Panc1 (cell line): ENCODE measurements around the gene CYP2B6. TPM values are rescaled to one million over a fixed set of nuclear protein-coding genes. Genes with fewer than 3 reads are reported as not detected.

Experiments
- ATAC-seq: fragments of 200-7000 bp; cut with Tn5 transposase; 2 replicates; pipeline ENCODE4 v1.9.1; 2020; ENCODE audit warnings: mild to moderate bottlenecking, moderate library complexity
- BruUV-seq: library from RNA; stranded (reverse); fragments of 400-500 nt; replicated peaks from 2 replicates; lab custom pipeline; 2021; lab: Mats Ljungman, UMichigan
- CTCF ChIA-PET: fragments of 300-600 bp; sonication (Branson Sonifier 250); formaldehyde crosslinking; loops from one replicate; lab custom pipeline; 2022; ENCODE audit warnings: antibody characterized with exemption; lab: Charles Lee
- POLR2A ChIA-PET: fragments of 300-600 bp; sonication (Branson Sonifier 250); formaldehyde crosslinking; loops from one replicate; lab custom pipeline; 2022; ENCODE audit warnings: antibody characterized with exemption; lab: Charles Lee
- DNase-seq: peaks from one replicate; pipeline ENCODE4 v3.0.0-alpha.2; 2010; ENCODE audit warnings: low read depth, low spot score
- H3K27ac ChIP-seq: 2 replicates; pipeline ENCODE4 v1.5.1; 2011; ENCODE audit warnings: mild to moderate bottlenecking, low read length, inconsistent platforms
- H3K27me3 ChIP-seq: fragments of 200-500 bp; sonication (Bioruptor generic); 2 replicates; pipeline ENCODE4 v1.6.0; 2014; ENCODE audit warnings: low read length, inconsistent platforms; ENCODE audit not compliant: control insufficient read depth, insufficient read depth
- H3K36me3 ChIP-seq: fragments of 200-500 bp; sonication (Bioruptor generic); 2 replicates; pipeline ENCODE4 v1.5.1; 2014; ENCODE audit warnings: inconsistent platforms, mild to moderate bottlenecking, low read length, moderate library complexity; ENCODE audit not compliant: control insufficient read depth, insufficient read depth
- H3K4me1 ChIP-seq: 2 replicates; pipeline ENCODE4 v1.5.1; 2011; ENCODE audit warnings: inconsistent platforms, mild to moderate bottlenecking, low read length, moderate library complexity; ENCODE audit not compliant: control insufficient read depth, insufficient read depth
- H3K4me3 ChIP-seq, 2 experiments: 2 replicates each; pipeline ENCODE4 v1.5.1; 2011 to 2012; ENCODE audit warnings: low read depth in 2 of 2, low read length in 2 of 2, mild to moderate bottlenecking in 2 of 2, inconsistent platforms in 1 of 2, moderate library complexity in 1 of 2
- H3K9me3 ChIP-seq: fragments of 200-500 bp; sonication (Bioruptor generic); 2 replicates; pipeline ENCODE4 v1.5.1; 2014; ENCODE audit warnings: low read depth, mild to moderate bottlenecking, inconsistent platforms, low read length, moderate library complexity; ENCODE audit not compliant: control insufficient read depth, insufficient read depth
- POLR2AphosphoS5 ChIP-seq: IDR thresholded peaks from 2 replicates; pipeline ENCODE4 v1.6.1; 2012; ENCODE audit warnings: mild to moderate bottlenecking, low read depth, low read length, moderate library complexity
- SIN3A ChIP-seq: IDR thresholded peaks from 2 replicates; pipeline ENCODE4 v1.6.1; 2012; ENCODE audit warnings: low read depth, mild to moderate bottlenecking, low read length, moderate library complexity, borderline replicate concordance; ENCODE audit not compliant: insufficient read depth
- TCF7L2 ChIP-seq: IDR thresholded peaks from 2 replicates; pipeline ENCODE4 v1.6.1; 2011; ENCODE audit warnings: mild to moderate bottlenecking, low read depth, low read length, inconsistent platforms
- in situ Hi-C: cut with HindIII; loops from 2 replicates; pipeline ENCODE4 v1.10.0; 2016; ENCODE audit warnings: low sequenced_read_pairs, low pct_unique_long_range_greater_than_20kb
- intact Hi-C: fragments of 100-400 bp; cut with micrococcal nuclease; formaldehyde crosslinking; loops from one replicate; pipeline ENCODE4 v1.10.0; 2022; ENCODE audit not compliant: unreplicated experiment
- total RNA-seq: library from RNA; stranded (reverse); gene quantifications from one replicate; pipeline ENCODE4 v1.2.1, GENCODE V29; 2021; ENCODE audit not compliant: unreplicated experiment
- TF ChIP-seq, protein P1 (sequence below), 2 experiments: IDR thresholded peaks; 2 replicates each; pipeline ENCODE4 v1.6.1; 2011 to 2012; ENCODE audit warnings: low read depth in 2 of 2, control low read depth in 1 of 2, low read length in 1 of 2, mild to moderate bottlenecking in 1 of 2, moderate library complexity in 1 of 2; ENCODE audit not compliant: insufficient read depth in 1 of 2
- TF ChIP-seq, protein P2 (sequence below): fragments of 450-650 bp; IDR thresholded peaks from 2 replicates; pipeline ENCODE4 v1.5.1; 2017; ENCODE audit warnings: mild to moderate bottlenecking

Gene CYP2B6
- total RNA-seq, 1 experiment from 2014 or later = 0.26 TPM

DNA sequence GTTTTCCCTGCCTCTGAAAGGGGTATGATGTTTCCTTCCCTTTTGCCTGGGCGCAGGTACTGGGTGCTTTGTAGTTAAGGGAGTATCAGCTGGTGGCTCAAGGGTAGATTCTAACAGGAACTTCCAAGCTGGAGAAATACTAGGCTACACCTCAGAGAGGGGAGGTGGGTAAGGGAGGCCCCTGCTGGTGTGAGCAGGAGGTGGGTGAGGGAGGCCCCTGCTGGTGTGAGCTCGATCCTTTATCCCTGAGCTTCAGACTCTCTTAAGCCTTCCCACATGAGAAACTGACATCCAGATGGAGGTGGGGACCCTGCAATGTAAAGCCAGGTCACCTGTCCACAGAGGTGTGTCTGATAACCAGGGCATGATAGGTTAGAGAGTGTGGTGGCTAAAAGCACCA is 32.1 kb downstream of the CYP2B6 start:
- no TSS peak for BruUV-seq
- Histone ChIP-seq H3K36me3 (no peaks in the 10 kb centered on the region), H3K4me1 (no peaks in the 10 kb centered on the region), H3K27me3 (no peaks in the 10 kb centered on the region), H3K4me3 (no peak overlapping the region), H3K27ac (no peak overlapping the region), H3K9me3 (no peaks in the 10 kb centered on the region)
- intact Hi-C loops = no loop called here
- TF ChIP-seq, protein P1, sequence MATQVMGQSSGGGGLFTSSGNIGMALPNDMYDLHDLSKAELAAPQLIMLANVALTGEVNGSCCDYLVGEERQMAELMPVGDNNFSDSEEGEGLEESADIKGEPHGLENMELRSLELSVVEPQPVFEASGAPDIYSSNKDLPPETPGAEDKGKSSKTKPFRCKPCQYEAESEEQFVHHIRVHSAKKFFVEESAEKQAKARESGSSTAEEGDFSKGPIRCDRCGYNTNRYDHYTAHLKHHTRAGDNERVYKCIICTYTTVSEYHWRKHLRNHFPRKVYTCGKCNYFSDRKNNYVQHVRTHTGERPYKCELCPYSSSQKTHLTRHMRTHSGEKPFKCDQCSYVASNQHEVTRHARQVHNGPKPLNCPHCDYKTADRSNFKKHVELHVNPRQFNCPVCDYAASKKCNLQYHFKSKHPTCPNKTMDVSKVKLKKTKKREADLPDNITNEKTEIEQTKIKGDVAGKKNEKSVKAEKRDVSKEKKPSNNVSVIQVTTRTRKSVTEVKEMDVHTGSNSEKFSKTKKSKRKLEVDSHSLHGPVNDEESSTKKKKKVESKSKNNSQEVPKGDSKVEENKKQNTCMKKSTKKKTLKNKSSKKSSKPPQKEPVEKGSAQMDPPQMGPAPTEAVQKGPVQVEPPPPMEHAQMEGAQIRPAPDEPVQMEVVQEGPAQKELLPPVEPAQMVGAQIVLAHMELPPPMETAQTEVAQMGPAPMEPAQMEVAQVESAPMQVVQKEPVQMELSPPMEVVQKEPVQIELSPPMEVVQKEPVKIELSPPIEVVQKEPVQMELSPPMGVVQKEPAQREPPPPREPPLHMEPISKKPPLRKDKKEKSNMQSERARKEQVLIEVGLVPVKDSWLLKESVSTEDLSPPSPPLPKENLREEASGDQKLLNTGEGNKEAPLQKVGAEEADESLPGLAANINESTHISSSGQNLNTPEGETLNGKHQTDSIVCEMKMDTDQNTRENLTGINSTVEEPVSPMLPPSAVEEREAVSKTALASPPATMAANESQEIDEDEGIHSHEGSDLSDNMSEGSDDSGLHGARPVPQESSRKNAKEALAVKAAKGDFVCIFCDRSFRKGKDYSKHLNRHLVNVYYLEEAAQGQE (IDR thresholded peaks at IDR 0.05; ENCODE audit: insufficient read depth in 1 of 2, low read depth in 2 of 2, low read length in 1 of 2) = no peak
- TF ChIP-seq POLR2AphosphoS5 = no peak
- ATAC-seq (no peak), DNase-seq (no peak)
- in situ Hi-C loops = no loop called here
- CTCF ChIA-PET = no interaction called here
- POLR2A ChIA-PET = no interaction called here

DNA sequence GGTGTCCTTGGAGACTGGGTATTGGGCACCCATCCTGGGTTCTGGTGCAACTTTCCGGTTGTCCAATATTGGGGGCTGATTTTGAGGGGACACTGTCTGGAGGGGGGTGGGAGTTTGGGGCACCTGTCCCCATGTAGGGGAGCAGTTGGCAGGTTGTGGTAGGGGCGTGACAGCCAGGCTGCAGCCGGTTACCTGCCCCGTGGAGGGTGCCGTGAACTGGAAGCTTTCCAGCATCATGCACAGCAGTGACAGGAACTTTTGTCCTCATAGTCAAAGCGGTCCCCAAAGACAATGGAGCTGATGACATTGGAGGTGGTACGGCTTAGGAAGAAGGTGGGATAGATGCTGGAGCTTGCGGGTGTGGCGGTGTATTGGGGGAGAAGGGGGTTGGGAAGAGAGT is 34.3 kb downstream of the CYP2B6 start:
- no peak for ATAC-seq
- no peaks in the 10 kb centered on the region for H3K27me3 ChIP-seq
- CTCF ChIA-PET = interaction anchor here (0.6 kb wide), 1 partner anchor 124 kb away, joined by 8 read pairs; no protein-coding TSS in a partner anchor

More for the DNA sequence above, 34.3 kb downstream of the CYP2B6 start:
- POLR2A ChIA-PET = no interaction called here
- intact Hi-C loops (no loop called here), in situ Hi-C loops (no loop called here)
- Histone ChIP-seq H3K9me3 (no peaks in the 10 kb centered on the region), H3K4me1 (no peaks in the 10 kb centered on the region), H3K36me3 (no peaks in the 10 kb centered on the region), H3K27ac (no peak overlapping the region), H3K4me3 (no peak overlapping the region)
- no TSS peak for BruUV-seq
- TF ChIP-seq, protein P2, sequence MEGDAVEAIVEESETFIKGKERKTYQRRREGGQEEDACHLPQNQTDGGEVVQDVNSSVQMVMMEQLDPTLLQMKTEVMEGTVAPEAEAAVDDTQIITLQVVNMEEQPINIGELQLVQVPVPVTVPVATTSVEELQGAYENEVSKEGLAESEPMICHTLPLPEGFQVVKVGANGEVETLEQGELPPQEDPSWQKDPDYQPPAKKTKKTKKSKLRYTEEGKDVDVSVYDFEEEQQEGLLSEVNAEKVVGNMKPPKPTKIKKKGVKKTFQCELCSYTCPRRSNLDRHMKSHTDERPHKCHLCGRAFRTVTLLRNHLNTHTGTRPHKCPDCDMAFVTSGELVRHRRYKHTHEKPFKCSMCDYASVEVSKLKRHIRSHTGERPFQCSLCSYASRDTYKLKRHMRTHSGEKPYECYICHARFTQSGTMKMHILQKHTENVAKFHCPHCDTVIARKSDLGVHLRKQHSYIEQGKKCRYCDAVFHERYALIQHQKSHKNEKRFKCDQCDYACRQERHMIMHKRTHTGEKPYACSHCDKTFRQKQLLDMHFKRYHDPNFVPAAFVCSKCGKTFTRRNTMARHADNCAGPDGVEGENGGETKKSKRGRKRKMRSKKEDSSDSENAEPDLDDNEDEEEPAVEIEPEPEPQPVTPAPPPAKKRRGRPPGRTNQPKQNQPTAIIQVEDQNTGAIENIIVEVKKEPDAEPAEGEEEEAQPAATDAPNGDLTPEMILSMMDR = no peak
- TF ChIP-seq TCF7L2 (no peak), SIN3A (no peak), POLR2AphosphoS5 (no peak)
- TF ChIP-seq, protein P1 (IDR thresholded peaks at IDR 0.05; ENCODE audit: insufficient read depth in 1 of 2, low read depth in 2 of 2, low read length in 1 of 2) = no peak
- no peak for DNase-seq
